Measurements from ENCODE around the gene PRKAB2.
A peak's percentile ranks its signal among the peaks of the same experiment; 100 is the strongest.
"Not testable (repeated sequence)": the region's sequence is repeated elsewhere in the genome, so short reads cannot be mapped to it uniquely, and the experiment has no call there.

The PRKAB2 gene

DNA sequence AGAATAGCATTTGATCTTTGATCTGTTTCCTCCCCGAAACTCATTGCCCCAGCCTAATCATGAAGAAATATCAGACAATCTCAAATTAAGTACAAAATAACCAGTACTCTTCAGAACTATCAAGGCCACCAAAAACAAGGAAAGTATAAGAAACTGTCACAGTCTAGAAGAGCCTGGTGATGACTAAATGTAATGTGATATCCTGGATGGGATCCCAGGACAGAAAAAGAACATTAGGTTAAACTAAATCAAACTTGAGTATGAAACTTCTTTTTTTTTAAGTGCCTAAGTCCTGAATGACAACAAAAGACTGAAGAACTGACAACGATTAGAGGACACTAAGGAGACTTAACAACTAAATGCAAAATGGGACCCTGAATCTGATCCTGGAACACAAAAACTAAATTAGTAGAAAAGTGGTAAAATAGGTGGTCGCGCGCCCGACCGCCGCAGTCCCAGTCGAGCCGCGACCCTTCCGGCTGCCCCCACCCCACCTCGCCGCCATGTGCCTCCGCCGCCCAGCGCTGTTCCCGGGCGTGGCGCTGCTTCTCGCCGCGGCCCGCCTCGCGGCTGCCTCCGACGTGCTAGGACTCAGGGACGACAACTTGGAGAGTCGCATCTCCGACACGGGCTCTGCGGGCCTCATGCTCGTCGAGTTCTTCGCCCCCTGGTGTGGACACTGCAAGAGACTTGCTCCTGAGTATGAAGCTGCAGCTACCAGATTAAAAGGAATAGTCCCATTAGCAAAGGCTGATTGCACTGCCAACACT, 5.5 kb upstream of the PRKAB2 start:
- H3K4me3 ChIP-seq = no peak overlapping the region

DNA sequence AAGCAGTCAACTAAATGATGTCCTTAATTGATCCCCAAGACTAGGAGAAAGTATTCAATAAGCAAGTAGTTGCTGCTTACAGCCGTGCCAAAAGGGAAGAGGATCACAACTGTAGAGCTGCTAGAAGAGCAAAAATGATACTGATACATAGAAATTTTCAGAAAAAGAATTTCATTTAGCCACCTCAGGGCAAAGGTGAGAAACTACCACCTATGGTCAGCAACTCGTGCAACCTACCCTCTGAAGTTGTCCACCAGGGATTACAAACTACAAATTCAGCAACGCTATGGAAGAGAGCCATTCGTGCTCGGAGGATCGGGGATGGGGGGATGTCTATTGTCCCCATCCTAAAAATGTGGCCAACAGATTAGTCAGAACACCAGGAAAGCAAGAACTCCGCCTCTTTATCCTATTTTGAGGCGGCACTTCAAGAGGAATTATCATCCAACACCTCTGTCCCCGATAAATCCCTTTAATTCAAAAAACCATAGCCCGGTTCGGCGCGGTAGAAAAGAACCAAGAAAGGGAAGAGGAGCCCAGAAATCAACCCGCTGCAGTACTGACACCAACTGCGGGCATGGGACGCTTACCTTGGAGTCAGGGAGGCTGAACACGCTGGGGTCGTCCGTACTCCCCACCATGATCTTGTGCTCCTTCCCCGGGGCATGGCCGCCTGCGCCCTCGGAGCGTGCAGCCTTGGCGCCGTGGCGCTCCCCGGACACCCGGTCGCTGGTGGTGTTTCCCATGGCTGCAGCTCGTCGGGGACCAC, 687 bp downstream of the PRKAB2 start:
- H3K27ac ChIP-seq = peak overlapping the region; percentile 88
- no peaks in the 10 kb centered on the region for H4K20me1 ChIP-seq

More for the DNA sequence above, 5.5 kb upstream of the PRKAB2 start:
- peaks cover 15% of the 10 kb centered on the region for H3K4me1 ChIP-seq
- H3K36me3 ChIP-seq = 0 out of 2 replicates have a peak, but pooled peaks cover 4% of the 10 kb centered on the region
- no peaks in the 10 kb centered on the region for H3K27me3 ChIP-seq
- no peak for TF ChIP-seq Cebpa-rat (IDR thresholded peaks at IDR 0.05)
- H3K4me2 ChIP-seq = no peak overlapping the region
- H3K27ac ChIP-seq = no peak overlapping the region
- H4K20me1 ChIP-seq = no peaks in the 10 kb centered on the region
- no peaks in the 10 kb centered on the region for H3K9me3 ChIP-seq
- H3K9ac ChIP-seq = no peak overlapping the region

DNA sequence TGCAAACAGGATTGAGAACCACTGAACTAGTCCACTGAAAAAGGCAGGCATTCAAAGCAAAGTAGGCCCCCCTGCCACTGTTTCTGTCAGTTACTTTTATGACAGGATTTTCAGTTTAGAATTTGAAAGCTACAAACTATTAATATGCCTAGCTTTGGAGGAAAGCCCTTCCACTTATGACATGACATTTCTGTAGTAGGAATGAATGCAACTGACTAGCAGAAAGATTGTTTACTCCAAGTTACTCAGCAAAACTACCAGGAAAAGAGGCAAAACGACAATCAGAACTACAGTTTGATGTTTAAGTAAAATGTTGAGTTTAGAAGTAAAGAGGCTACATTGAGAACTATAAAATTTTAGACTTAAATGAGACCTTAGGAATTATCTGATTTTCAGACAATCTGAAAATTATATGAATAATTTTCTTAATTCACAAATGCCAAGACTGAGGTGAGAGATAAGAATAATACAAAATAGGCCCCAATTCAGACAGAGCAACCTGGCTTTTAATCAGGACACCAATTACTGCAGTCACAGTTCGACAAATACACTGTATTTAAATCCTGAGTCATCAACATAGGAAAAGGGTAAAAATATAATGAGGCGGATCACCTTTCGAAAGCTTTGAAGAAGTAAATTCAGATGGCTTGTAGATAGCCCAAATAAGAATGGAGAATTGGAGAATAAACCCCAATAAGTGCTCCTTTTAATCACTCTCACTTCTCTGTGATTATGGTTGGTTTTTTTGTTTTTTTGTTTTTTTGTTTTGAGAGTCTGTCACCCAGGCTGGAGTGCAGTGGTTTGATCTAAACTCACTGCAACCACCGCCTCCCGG, 2.2 kb downstream of the PRKAB2 start:
- Histone ChIP-seq H3K4me3 (0 out of 2 replicates have a peak overlapping the region, but pooled peaks have one; percentile 93), H3K27me3 (no peaks in the 10 kb centered on the region), H3K9ac (no peak overlapping the region), H3K9me3 (no peaks in the 10 kb centered on the region), H3K4me2 (peak overlapping the region; percentile 97), H3K36me3 (peaks cover 29% of the 10 kb centered on the region), H3K27ac (no peak overlapping the region), H3K4me1 (peaks cover 33% of the 10 kb centered on the region), H4K20me1 (no peaks in the 10 kb centered on the region)
- no peak for TF ChIP-seq Cebpa-rat (IDR thresholded peaks at IDR 0.05)

More for the DNA sequence above, 687 bp downstream of the PRKAB2 start:
- TF ChIP-seq Cebpa-rat (IDR thresholded peaks at IDR 0.05) = no peak
- H3K36me3 ChIP-seq = peaks cover 14% of the 10 kb centered on the region
- peak overlapping the region; percentile 87 for H3K9ac ChIP-seq
- peaks cover 33% of the 10 kb centered on the region for H3K4me1 ChIP-seq
- peak overlapping the region; percentile 93 for H3K4me3 ChIP-seq
- H3K4me2 ChIP-seq = peak overlapping the region; percentile 97
- H3K27me3 ChIP-seq = no peaks in the 10 kb centered on the region
- H3K9me3 ChIP-seq = no peaks in the 10 kb centered on the region

DNA sequence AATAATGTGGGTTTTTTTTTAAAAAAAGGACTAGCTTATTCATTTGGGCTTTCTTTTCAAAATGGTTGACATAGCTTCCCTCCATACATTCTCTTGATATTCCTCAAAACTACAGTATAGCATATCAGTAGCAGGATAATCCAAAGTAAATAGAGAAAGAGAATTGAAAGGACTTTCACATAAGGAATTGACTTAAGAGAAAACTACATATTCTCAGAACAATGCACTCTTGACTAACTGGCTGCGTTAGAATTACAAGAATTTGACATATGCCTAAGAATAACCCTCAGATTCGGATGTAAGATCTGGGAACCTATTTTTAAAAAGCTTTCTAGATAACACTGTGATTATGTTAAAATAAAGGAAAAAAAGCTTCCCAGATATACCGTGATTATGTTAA, 3.1 kb downstream of the PRKAB2 start:
- Histone ChIP-seq H3K27ac (no peak overlapping the region), H4K20me1 (no peaks in the 10 kb centered on the region), H3K4me2 (no peak overlapping the region), H3K4me3 (no peak overlapping the region), H3K9me3 (no peaks in the 10 kb centered on the region), H3K27me3 (no peaks in the 10 kb centered on the region), H3K36me3 (peaks cover 32% of the 10 kb centered on the region), H3K4me1 (peaks cover 31% of the 10 kb centered on the region), H3K9ac (no peak overlapping the region)
- TF ChIP-seq Cebpa-rat (IDR thresholded peaks at IDR 0.05) = no peak

DNA sequence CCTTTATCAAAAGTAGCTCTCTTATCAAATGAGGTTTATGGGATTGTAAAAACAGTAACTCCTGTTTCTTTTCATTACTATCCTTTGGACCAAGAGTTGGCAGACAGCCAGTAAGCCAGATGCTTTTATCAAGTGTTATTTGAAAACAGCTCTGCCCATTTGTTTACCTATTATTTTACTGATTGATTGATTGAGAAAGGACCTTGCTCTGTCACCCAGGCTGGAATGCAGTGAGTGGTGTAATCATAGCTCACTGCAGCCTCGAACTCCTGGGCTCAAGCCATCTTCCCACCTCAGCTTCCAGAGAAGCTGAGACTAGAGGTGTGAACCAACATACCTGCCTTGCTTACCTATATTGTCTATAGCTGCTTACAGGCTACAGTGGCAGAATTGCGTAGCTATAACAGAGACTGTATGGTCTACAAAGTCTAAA, 3.6 kb downstream of the PRKAB2 start:
- Histone ChIP-seq H4K20me1 (no peaks in the 10 kb centered on the region), H3K36me3 (peaks cover 36% of the 10 kb centered on the region), H3K9ac (no peak overlapping the region), H3K4me3 (no peak overlapping the region), H3K4me2 (no peak overlapping the region), H3K4me1 (peaks cover 25% of the 10 kb centered on the region), H3K27me3 (no peaks in the 10 kb centered on the region), H3K9me3 (no peaks in the 10 kb centered on the region), H3K27ac (no peak overlapping the region)
- TF ChIP-seq Cebpa-rat (IDR thresholded peaks at IDR 0.05) = no peak

DNA sequence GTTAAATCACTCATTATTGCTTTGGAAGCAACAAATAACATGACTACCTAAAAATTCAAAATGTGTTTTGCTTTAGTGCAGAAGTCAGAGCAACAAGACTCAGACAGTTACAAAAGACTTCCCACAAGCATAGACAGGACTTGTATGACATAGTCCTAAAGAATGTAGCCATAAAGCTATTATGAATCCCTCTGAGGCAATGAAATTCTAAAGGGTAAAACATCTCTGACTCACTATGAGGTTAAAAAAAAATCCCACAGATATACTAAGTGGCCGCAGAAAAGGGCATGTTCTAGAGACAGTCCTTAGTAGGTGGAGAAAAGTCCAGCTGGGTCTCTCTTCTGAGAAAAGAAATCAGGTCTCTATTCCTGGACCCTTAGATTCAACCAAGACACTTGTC, 4.9 kb downstream of the PRKAB2 start:
- no peak overlapping the region for H3K27ac ChIP-seq
- no peak overlapping the region for H3K9ac ChIP-seq

DNA sequence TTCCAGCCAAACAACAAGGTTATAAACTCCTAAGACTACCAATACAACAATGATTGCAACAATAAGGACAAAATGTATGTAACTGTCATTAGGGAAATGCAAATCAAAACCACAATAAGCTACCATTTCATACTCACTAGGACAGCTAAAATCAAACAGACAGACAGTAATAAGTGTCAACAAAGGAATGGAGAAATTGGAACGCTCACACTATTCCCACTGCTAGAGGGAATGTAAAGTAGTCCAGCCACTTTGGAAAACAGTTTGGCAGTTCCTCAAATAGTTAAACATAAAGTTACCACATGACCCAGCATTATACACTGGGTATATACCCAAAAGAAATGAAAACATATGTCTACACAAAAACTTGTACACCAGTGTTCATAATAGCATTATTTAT, 9.3 kb downstream of the PRKAB2 start:
- Histone ChIP-seq H3K27me3 (no peaks in the 10 kb centered on the region), H3K4me2 (no peak overlapping the region), H3K4me1 (no peaks in the 10 kb centered on the region), H3K9ac (no peak overlapping the region), H3K9me3 (no peaks in the 10 kb centered on the region), H3K4me3 (no peak overlapping the region), H3K27ac (no peak overlapping the region), H4K20me1 (no peaks in the 10 kb centered on the region), H3K36me3 (peaks cover 83% of the 10 kb centered on the region)
- no peak for TF ChIP-seq Cebpa-rat (IDR thresholded peaks at IDR 0.05)

More for the DNA sequence above, 4.9 kb downstream of the PRKAB2 start:
- Histone ChIP-seq H3K4me2 (no peak overlapping the region), H3K4me3 (no peak overlapping the region), H3K36me3 (peaks cover 43% of the 10 kb centered on the region), H3K4me1 (peaks cover 20% of the 10 kb centered on the region), H3K27me3 (no peaks in the 10 kb centered on the region), H3K9me3 (no peaks in the 10 kb centered on the region), H4K20me1 (no peaks in the 10 kb centered on the region)
- TF ChIP-seq Cebpa-rat (IDR thresholded peaks at IDR 0.05) = no peak

DNA sequence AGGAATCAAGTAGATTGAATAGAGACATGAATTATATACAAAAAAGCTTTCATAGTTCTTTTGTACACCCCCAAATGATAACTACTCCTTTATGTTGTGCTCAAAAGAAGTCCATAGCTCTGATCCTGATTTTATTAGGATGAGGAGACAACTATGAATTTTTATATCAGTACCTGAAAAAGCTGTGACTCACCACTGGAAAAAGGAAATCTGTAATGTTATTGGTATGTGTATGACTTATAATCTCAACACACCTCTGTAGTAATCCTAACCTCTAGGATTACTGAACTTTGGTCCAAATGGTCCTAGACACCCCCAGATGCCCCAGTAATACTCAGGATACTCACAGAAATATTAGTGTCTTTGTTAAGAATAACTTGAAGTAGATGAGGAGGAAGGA, 10.2 kb downstream of the PRKAB2 start:
- H3K4me3 ChIP-seq = no peak overlapping the region
- no peaks in the 10 kb centered on the region for H3K27me3 ChIP-seq
- no peaks in the 10 kb centered on the region for H3K9me3 ChIP-seq
- no peaks in the 10 kb centered on the region for H4K20me1 ChIP-seq
- H3K9ac ChIP-seq = no peak overlapping the region
- no peak overlapping the region for H3K27ac ChIP-seq
- no peak for TF ChIP-seq Cebpa-rat (IDR thresholded peaks at IDR 0.05)
- no peak overlapping the region for H3K4me2 ChIP-seq
- H3K36me3 ChIP-seq = peaks cover 84% of the 10 kb centered on the region
- no peaks in the 10 kb centered on the region for H3K4me1 ChIP-seq

DNA sequence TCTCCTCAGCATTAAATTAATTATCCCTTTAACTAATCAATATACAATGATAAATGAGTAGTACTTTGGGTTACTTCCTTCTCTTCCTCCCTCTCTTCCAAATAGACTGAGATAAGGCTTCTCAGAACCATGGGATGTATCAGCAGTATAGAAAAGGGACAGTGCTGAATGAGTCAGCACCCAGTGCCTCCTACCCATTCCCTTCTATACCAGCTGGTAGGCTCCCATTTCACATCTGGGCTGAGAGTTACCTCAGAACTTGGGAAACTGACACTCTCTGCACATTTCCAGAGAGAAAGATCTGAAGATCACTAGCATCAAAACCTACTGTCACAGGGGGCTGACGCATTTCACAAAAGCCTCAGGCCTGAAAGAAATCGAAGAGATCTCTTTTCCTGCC, 15.2 kb downstream of the PRKAB2 start:
- not testable (repeated sequence) for H3K4me1 ChIP-seq, H3K27ac ChIP-seq, H3K27me3 ChIP-seq, H3K9ac ChIP-seq, H3K4me2 ChIP-seq, H3K4me3 ChIP-seq, H4K20me1 ChIP-seq, H3K9me3 ChIP-seq
- H3K36me3 ChIP-seq = peaks cover 74% of the 10 kb centered on the region
